ENCODE measurements around the gene TRIM46. TPM values are rescaled to one million over a fixed set of nuclear protein-coding genes. Genes with fewer than 3 reads are reported as not detected.

Gene TRIM46
- total and polyA plus RNA-seq, 9 of the 15 experiments (the other 6 are each of a cell fraction or from before 2014, with no cell fraction given): 0.05 to 0.60 (median 0.16) TPM; not detected in 3

GRCh38 chr1:155193275-155193990, 19.8 kb downstream of the TRIM46 start (continued):
- TF ChIP-seq ZNF23 (CRISPR knock-in tag; IDR thresholded peaks at IDR 0.05): no peak
- no peak; the same call in 1 of the 2 replicates for TF ChIP-seq ZNF589 (CRISPR knock-in tag; IDR thresholded peaks at IDR 0.05; ENCODE audit: low read depth)
- no peak for TF ChIP-seq MITF (IDR thresholded peaks at IDR 0.05)
- peak; percentile 96 for TF ChIP-seq VEZF1 (CRISPR knock-in tag; IDR thresholded peaks at IDR 0.05)
- TF ChIP-seq ZSCAN32 (CRISPR knock-in tag; IDR thresholded peaks at IDR 0.05): no peak
- TF ChIP-seq GATAD2A (IDR thresholded peaks at IDR 0.05): no peak
- TF ChIP-seq TCF7 (IDR thresholded peaks at IDR 0.05; ENCODE audit: borderline replicate concordance): no peak
- no peak for TF ChIP-seq GTF2B (IDR thresholded peaks at IDR 0.05; ENCODE audit: extremely low read depth, insufficient read length)
- no peak for TF ChIP-seq ZNF717 (CRISPR knock-in tag; IDR thresholded peaks at IDR 0.05)
- TF ChIP-seq ZBTB7A (IDR thresholded peaks at IDR 0.05; ENCODE audit: borderline replicate concordance, control insufficient read depth, low read depth, low read length): peak; percentile 89
- peak; percentile 47; the same call in 1 of the 2 replicates for TF ChIP-seq ELF1 (tag; IDR thresholded peaks at IDR 0.05)
- TF ChIP-seq MXD1 (CRISPR knock-in tag; IDR thresholded peaks at IDR 0.05; ENCODE audit: borderline replicate concordance, poor library complexity, severe bottlenecking): no peak
- TF ChIP-seq BCL6 (CRISPR knock-in tag; IDR thresholded peaks at IDR 0.05): no peak
- TF ChIP-seq ZNF778 (CRISPR knock-in tag; IDR thresholded peaks at IDR 0.05): no peak
- TF ChIP-seq ZBTB34 (CRISPR knock-in tag; IDR thresholded peaks at IDR 0.05): no peak
- peak; percentile 47 for TF ChIP-seq PRDM10 (IDR thresholded peaks at IDR 0.05; ENCODE audit: partially characterized antibody)
